ENCODE data around the gene AOC2.
"Not testable (repeated sequence)": the region's sequence is repeated elsewhere in the genome, so short reads cannot be mapped to it uniquely, and the experiment has no call there.

Gene AOC2

GRCh38 chr17:42857389-42857788, 13.0 kb downstream of the AOC2 start:
- peaks cover 0 to 53% (median 13%) of the 10 kb centered on the region in 4 donors for H3K4me1 ChIP-seq
- intact Hi-C loops (cut with DNase I; ENCODE audit: low total_unique reads) = no loop called here
- peaks cover 12 to 22% (median 14%) of the 10 kb centered on the region in 3 donors for H3K36me3 ChIP-seq
- DNase-seq = peak in 1 of 2 donors; percentile 40
- no peaks in the 10 kb centered on the region for H3K27me3 ChIP-seq
- H3K9me3 ChIP-seq = no peaks in the 10 kb centered on the region
- TF ChIP-seq CTCF (IDR thresholded peaks at IDR 0.05) = no peak
- peak overlapping the region in 1 of 2 donors; percentile 72 for H3K4me3 ChIP-seq
- H3K27ac ChIP-seq = peak overlapping the region; percentile 90 to 96

DNA sequence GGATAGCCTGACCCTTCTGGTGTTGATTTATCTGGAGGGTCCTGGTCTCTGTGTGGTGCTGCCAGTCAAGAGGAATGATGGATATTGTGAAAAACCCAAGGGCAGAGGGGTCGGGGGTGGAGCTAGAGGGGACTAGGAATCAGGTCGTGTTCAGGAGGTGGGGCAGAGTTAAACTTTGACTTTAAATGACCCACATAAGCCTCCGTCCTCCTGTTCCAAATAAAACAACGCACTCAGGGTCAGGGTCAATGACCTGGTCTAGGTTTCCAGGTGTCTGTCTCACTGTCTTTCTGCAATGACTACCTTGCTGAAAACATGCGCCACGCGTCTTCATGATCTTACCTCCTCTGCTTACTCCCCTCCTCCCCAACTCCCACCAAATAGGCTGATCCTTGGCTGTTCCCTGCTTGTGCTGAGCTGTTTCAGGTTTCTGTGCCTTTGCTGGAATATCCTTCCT, 21.3 kb downstream of the AOC2 start:
- Histone ChIP-seq H3K27me3 (no peaks in the 10 kb centered on the region), H3K9me3 (no peaks in the 10 kb centered on the region), H3K4me1 (peaks cover 0 to 21% (median 12%) of the 10 kb centered on the region in 4 donors), H3K4me3 (no peak overlapping the region), H3K36me3 (peaks cover 20 to 42% (median 31%) of the 10 kb centered on the region in 3 donors), H3K27ac (peak overlapping the region; percentile 66 to 67)
- intact Hi-C loops (cut with DNase I; ENCODE audit: low total_unique reads) = no loop called here
- no peak for DNase-seq
- no peak for TF ChIP-seq CTCF (IDR thresholded peaks at IDR 0.05)

DNA sequence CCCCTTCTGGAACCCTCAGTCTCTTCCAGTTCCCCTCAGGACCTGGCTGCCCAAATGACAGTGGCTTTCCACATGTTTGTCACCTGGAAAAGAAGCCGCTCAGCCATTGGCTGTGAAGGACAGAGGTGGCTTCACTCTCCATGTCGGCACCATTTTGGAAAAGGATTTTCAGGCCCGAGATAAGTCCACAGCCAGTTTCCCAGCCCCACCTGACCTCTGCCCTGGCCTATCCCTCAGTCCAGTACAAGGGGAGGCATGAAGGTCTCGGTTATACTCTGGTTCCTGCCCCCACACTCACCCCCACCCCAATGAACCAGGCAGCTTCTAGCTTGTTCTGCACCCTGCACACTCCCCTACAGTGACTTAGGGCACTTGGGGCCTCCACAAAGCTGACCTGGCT, 21.8 kb downstream of the AOC2 start:
- no peak for TF ChIP-seq CTCF (IDR thresholded peaks at IDR 0.05)
- Histone ChIP-seq H3K4me3 (no peak overlapping the region), H3K27me3 (no peaks in the 10 kb centered on the region), H3K36me3 (peaks cover 25 to 47% (median 36%) of the 10 kb centered on the region in 3 donors), H3K27ac (no peak overlapping the region), H3K9me3 (no peaks in the 10 kb centered on the region), H3K4me1 (peaks cover 0 to 21% (median 12%) of the 10 kb centered on the region in 4 donors)
- DNase-seq = no peak
- intact Hi-C loops (cut with DNase I; ENCODE audit: low total_unique reads) = no loop called here

GRCh38 chr17:42866631-42867575, 22.5 kb downstream of the AOC2 start:
- peaks cover 26 to 54% (median 41%) of the 10 kb centered on the region in 3 donors for H3K36me3 ChIP-seq
- H3K27me3 ChIP-seq = no peaks in the 10 kb centered on the region
- no peak overlapping the region for H3K27ac ChIP-seq
- intact Hi-C loops (cut with DNase I; ENCODE audit: low total_unique reads) = no loop called here
- no peak overlapping the region for H3K4me3 ChIP-seq
- no peak for DNase-seq
- H3K4me1 ChIP-seq = peaks cover 0 to 21% (median 12%) of the 10 kb centered on the region in 4 donors
- H3K9me3 ChIP-seq = no peaks in the 10 kb centered on the region
- no peak for TF ChIP-seq CTCF (IDR thresholded peaks at IDR 0.05)

DNA sequence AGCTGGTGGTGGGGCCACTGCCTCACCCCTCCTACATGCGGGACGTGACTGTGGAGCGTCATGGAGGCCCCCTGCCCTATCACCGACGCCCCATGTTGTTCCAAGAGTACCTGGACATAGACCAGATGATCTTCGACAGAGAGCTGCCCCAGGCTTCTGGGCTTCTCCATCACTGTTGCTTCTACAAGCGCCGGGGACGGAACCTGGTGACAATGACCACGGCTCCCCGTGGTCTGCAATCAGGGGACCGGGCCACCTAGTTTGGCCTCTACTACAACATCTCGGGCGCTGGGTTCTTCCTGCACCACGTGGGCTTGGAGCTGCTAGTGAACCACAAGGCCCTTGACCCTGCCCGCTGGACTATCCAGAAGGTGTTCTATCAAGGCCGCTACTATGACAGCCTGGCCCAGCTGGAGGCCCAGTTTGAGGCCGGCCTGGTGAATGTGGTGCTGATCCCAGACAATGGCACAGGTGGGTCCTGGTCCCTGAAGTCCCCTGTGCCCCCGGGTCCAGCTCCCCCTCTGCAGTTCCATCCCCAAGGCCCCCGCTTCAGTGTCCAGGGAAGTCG, 23.4 kb downstream of the AOC2 start:
- intact Hi-C loops (cut with DNase I; ENCODE audit: low total_unique reads); H3K4me3 ChIP-seq; H3K27ac ChIP-seq; DNase-seq; H3K9me3 ChIP-seq; H3K27me3 ChIP-seq: not testable (repeated sequence)
- peaks cover 34 to 62% (median 49%) of the 10 kb centered on the region in 3 donors for H3K36me3 ChIP-seq
- peaks cover 0 to 21% (median 12%) of the 10 kb centered on the region in 4 donors for H3K4me1 ChIP-seq

- no peaks in the 10 kb centered on the region for H3K27me3 ChIP-seq
- no peak for TF ChIP-seq CTCF (IDR thresholded peaks at IDR 0.05)
These were observed 24.0 kb downstream of the AOC2 start for GRCh38 chr17:42868338-42868737.

More at GRCh38 chr17:42868338-42868737, 24.0 kb downstream of the AOC2 start:
- Histone ChIP-seq H3K9me3 (no peaks in the 10 kb centered on the region), H3K27ac (no peak overlapping the region), H3K4me3 (no peak overlapping the region), H3K36me3 (peaks cover 35 to 67% (median 52%) of the 10 kb centered on the region in 3 donors), H3K4me1 (peaks cover 0 to 20% (median 12%) of the 10 kb centered on the region in 4 donors)
- intact Hi-C loops (cut with DNase I; ENCODE audit: low total_unique reads) = no loop called here
- no peak for DNase-seq
